Central memory CD4-positive, alpha-beta T cell (primary cell): ENCODE data around the gene MAN1C1.

Source experiments
- DNase-seq: peaks from one replicate; pipeline ENCODE4 v3.0.0; 2022

Gene MAN1C1

DNA sequence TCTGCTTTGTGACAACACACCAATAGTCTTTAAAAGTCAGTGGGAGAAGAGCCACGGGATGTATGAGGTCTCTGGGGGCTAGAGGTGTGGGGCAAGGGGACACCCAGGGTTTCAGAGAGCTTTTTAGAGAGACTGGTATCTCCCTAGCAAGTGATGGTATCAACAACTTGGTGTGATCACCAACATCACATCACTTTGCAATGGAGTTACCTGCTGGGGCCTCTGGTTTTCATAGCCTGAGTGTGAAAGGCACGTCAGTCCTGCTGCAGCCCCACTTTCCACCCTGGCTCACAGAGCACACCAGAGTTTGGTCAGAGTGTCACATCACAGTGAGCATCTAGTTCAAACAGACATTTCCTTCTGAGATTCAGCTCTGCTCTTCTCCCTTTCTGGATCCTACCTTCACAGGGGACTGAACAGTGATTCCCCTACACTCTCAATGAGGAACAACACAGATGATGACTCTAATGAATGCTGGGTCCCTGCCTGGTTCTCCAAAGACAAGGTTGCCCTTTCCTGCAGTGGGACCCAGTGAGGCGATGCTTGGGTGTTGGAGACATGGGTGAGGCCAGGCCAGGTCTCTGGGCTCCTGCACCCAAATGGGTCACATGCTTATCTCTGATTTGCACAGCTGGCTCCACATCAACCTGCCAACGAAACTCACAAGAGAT lies 2.0 kb upstream of the MAN1C1 start:
- no peak for DNase-seq

DNA sequence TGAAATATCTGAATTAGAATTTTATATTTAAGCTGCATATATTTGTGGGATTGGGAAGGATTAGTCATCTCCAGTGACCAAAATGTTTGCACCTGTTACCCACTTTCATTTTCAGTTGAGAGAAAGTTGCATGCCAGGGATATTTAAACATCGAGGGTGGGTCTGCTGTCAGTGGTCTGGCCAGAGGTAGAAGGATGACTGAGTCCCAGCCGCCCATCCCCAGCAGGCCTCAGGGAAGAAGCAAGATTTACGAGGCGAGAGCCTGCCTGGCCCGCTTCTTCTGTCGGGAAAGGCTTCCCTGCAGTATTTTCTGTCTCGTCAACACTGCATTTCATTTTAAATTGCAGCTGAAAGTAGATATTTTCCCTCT lies 1.4 kb upstream of the MAN1C1 start:
- DNase-seq, result no peak

DNA sequence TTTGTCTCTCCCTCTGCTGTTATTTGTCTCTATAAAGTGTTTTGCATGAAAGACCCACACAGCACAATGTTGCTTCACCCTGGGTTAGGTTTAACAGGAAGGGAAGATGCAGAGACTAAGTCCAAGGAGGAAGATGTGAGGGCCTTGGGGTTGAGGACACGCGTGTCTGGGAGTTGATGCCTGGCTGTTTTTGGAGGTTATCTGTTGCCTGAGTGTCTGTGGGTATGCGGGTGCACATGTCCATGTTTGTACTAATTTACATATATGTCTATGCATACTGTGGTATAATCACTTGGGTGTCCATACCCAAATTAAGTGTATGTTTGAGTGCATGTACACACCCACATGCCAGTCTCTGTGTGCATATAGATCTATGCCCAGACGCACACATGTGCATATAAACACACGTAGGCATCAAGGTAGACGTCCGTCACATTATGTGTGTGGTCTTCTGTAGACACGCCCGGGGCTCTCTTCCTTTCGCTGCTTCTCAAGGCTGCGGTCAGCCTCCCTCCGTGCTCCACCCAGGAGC lies 962 bp upstream of the MAN1C1 start:
- DNase-seq, result peak; percentile 34

- DNase-seq, result no peak
These were observed 515 bp downstream of the MAN1C1 start for GRCh38 chr1:25616987-25617624.

- DNase-seq, result no peak
These were observed 1.2 kb downstream of the MAN1C1 start for GRCh38 chr1:25617625-25618432.

GRCh38 chr1:25618433-25618808 lies 1.8 kb downstream of the MAN1C1 start:
- no peak for DNase-seq

DNA sequence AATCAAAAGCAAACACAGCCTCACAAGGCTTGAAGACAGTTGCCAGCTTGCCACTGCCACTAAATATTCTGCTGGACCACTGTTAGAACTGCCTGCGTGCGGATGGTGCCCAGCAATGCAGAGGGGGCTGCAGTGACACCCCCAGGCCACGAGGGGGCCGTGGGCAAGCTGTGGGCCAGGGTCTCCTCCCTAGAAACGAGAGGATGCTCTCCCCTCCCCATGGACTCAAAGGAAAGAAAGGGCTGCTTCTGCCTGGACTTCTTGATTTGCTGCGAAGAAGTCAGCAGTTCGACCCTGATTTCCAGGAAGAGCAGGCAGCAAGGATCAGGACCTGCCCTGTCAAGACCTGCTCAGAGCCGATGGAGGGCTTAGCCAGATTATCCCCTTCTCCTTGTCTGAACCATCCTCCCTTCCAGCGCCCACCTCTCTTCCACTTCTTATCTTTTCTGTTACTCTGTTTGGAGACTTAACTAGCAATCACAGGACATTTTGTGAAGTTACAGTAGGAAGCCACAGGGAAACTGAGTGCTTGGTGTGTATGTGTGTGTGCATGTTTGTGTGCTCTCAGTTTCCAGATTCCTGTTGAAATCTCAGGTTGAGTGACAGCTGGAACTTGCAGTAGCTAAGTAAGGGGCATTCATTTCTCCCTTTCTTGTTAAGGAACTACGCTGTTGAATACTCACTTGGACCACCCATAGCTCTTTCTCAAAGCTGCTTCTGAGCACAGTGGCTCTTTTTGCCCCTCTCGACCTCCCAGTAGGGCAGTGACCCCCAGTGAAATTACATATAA lies 2.7 kb downstream of the MAN1C1 start:
- peak; percentile 50 for DNase-seq

- DNase-seq, result no peak
These were observed 3.6 kb downstream of the MAN1C1 start for GRCh38 chr1:25620211-25620610.

- no peak for DNase-seq
These were observed 4.2 kb downstream of the MAN1C1 start for GRCh38 chr1:25620701-25621350.

GRCh38 chr1:25621876-25622275 lies 5.3 kb downstream of the MAN1C1 start:
- DNase-seq, result no peak

DNA sequence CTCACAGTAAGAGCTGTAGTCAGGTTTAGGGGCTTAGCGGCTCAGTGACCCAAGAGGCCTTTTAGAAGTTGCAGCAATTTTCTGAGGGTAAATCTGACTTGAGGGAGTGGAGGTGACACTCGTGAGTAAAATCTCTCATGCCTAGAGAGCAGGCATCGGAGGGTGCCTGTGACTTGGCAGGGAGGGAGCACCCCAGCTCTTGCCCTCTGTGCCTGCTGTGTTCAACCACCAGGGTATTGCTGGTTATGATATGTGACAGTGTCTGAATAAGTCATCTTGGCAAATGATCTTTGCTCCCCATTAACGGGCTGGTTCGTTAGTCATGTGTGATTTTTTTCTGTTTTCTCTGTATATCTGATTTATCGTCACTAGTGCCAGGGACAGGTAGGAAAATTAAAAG lies 5.9 kb downstream of the MAN1C1 start:
- DNase-seq, result no peak

DNA sequence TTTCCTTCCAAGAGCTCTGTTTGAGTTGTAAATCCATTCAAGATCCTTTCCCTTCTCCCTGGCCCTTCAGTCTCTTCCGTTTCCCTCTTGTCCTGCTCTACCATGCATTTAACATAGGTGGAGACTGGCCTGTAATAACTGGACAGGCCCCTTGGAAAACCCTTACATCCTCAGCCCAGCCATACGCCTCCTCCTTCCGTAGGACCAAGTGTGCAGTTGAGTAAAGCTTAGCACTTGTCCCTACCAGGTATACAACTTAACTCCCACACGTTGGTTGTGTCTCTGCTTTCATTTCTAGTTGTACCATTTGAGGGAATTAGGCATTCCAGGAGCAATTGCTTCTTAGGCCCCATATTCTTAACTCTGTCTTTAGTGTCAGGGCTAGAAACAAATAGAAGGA lies 6.4 kb downstream of the MAN1C1 start:
- no peak for DNase-seq

GRCh38 chr1:25623731-25624130 lies 7.1 kb downstream of the MAN1C1 start:
- no peak for DNase-seq

DNA sequence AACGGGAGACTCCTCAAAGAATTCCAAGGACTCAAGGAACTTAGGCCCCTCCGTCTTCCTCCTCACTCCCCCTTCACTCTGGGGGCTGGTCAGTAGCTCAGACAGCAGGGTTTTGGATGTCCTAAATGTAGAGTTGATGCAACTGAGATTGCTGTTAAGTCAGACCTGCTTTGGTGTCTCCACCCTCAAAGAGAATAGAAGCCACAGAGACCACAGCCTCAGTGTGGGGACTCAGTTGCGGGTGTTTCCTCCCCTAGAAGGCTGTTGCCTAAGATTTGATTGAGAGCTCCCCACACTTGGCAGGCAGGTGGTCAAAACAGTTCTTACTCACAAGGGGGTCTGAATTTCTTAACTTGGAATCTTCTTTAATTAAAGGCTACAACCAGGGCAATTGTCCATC lies 7.6 kb downstream of the MAN1C1 start:
- DNase-seq, result no peak

DNA sequence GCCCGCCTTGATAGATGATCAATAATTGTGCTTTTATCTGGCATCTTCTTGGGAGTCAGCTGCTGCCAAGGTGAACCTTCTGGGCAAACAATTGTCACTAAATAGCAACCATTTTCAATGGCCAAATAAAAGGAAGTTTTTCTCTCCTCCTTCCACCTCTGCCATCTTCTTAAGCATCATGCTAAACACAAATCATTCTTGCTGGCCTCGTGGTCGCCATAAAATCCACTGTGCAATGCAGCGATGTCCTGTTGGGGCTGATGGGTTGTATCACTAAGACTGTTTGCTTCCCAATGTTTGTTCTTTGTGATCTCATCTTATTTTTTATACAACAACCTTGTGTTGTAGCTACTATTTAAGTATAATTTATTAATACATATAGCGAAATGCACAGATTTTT lies 8.0 kb downstream of the MAN1C1 start:
- DNase-seq, result no peak

GRCh38 chr1:25626018-25626417 lies 9.4 kb downstream of the MAN1C1 start:
- no peak for DNase-seq

GRCh38 chr1:25628741-25629421 lies 12.3 kb downstream of the MAN1C1 start:
- DNase-seq, result peak; percentile 38

GRCh38 chr1:25629836-25630235 lies 13.2 kb downstream of the MAN1C1 start:
- DNase-seq, result no peak

- no peak for DNase-seq
These were observed 15.3 kb downstream of the MAN1C1 start for GRCh38 chr1:25631750-25632485.

GRCh38 chr1:25634066-25634465 lies 17.5 kb downstream of the MAN1C1 start:
- no peak for DNase-seq

GRCh38 chr1:25634896-25635295 lies 18.3 kb downstream of the MAN1C1 start:
- no peak for DNase-seq
